Activated gamma-delta T cell treated with Interleukin-2 at 50 U/mL for 16 hours (primary cell): ENCODE results near the gene DAB2.

Experiments
- DNase-seq: peaks from one replicate; pipeline ENCODE4 v3.0.0-alpha.2; 2020

Gene DAB2

DNA sequence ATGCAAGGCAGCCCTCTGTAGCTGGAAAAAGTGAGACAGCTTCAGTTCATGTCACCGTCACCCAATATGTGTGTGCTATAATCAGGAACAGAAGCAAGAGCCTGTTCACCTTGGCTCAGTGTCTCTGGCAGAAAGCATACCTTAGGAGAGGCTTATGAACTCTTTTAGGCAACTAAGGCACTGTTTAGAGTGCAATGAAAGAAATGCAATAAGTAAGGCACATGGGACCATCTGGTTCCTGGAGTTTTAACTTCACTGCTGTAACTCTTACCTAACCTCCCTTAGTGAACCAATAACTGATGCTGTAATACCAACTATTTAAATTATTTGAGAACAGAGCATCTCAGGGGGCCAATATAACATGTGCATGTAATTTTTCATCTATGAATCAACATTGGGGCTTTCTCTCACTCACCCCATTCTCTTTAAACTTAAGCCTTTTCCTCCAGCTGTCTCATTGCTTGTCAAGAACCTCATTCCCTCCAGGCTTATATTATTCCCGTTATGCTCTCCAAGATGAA is 92.9 kb downstream of the DAB2 start:
- no peak for DNase-seq

GRCh38 chr5:39328731-39329130 is 96.0 kb downstream of the DAB2 start:
- no peak for DNase-seq

- DNase-seq, result no peak
These were observed 101.2 kb downstream of the DAB2 start for GRCh38 chr5:39323542-39323941.
